Middle frontal gyrus (tissue), 1 donor: ENCODE measurements around the gene TSC1.

Experiments
- DNase-seq: peaks from one replicate; pipeline ENCODE4 v3.0.0-alpha.2; 2015; ENCODE audit warnings: low spot score; ENCODE audit errors: extremely low spot score

Gene TSC1

GRCh38 chr9:132937463-132937901 lies 6.9 kb downstream of the TSC1 start:
- no peak for DNase-seq

GRCh38 chr9:132935026-132935425 lies 9.4 kb downstream of the TSC1 start:
- DNase-seq: no peak

GRCh38 chr9:132931178-132931735 lies 13.2 kb downstream of the TSC1 start:
- DNase-seq: no peak

- no peak for DNase-seq
Measured at GRCh38 chr9:132927704-132928103, 16.7 kb downstream of the TSC1 start.

GRCh38 chr9:132923346-132923902 lies 21.0 kb downstream of the TSC1 start:
- no peak for DNase-seq

GRCh38 chr9:132919614-132920268 lies 24.7 kb downstream of the TSC1 start:
- no peak for DNase-seq

- no peak for DNase-seq
Measured at GRCh38 chr9:132914924-132915323, 29.5 kb downstream of the TSC1 start.

- DNase-seq: no peak
Measured at GRCh38 chr9:132912131-132912530, 32.3 kb downstream of the TSC1 start.

GRCh38 chr9:132910376-132910775 lies 34.0 kb downstream of the TSC1 start:
- DNase-seq: no peak

- no peak for DNase-seq
Measured at GRCh38 chr9:132909311-132909710, 35.1 kb downstream of the TSC1 start.

GRCh38 chr9:132908635-132909034 lies 35.8 kb downstream of the TSC1 start:
- no peak for DNase-seq

- no peak for DNase-seq
Measured at GRCh38 chr9:132905726-132906125, 38.7 kb downstream of the TSC1 start.

- DNase-seq: no peak
Measured at GRCh38 chr9:132903574-132904492, 40.6 kb downstream of the TSC1 start.

GRCh38 chr9:132901858-132902831 lies 42.3 kb downstream of the TSC1 start:
- DNase-seq: peak; percentile 75

- no peak for DNase-seq
Measured at GRCh38 chr9:132898051-132898450, 46.4 kb downstream of the TSC1 start.

- no peak for DNase-seq
Measured at GRCh38 chr9:132896906-132897305, 47.5 kb downstream of the TSC1 start.

GRCh38 chr9:132896264-132896663 lies 48.2 kb downstream of the TSC1 start:
- DNase-seq: no peak

- no peak for DNase-seq
Measured at GRCh38 chr9:132894862-132895835, 49.3 kb downstream of the TSC1 start.

GRCh38 chr9:132894346-132894745 lies 50.1 kb downstream of the TSC1 start:
- no peak for DNase-seq

- DNase-seq: no peak
Measured at GRCh38 chr9:132892400-132892799, 52.0 kb downstream of the TSC1 start.
